GM18507 (cell line): Measurements from ENCODE around the gene NRDE2.
"Not testable (repeated sequence)": the region's sequence is repeated elsewhere in the genome, so short reads cannot be mapped to it uniquely, and the experiment has no call there.

Experiments used
- DNase-seq: peaks from one replicate; pipeline ENCODE4 v3.0.0; 2011; ENCODE audit warnings: low read depth; ENCODE audit not compliant: insufficient read length; ENCODE audit errors: extremely low spot score
- FAIRE-seq: peaks from 2 replicates; lab custom pipeline; 2011; peaks lifted over from hg19 to GRCh38; lab: Jason Lieb, UNC

NRDE2 gene

GRCh38 chr14:90345239-90345557 lies 13.5 kb upstream of the NRDE2 start:
- FAIRE-seq, result no peak
- DNase-seq, result no peak

DNA sequence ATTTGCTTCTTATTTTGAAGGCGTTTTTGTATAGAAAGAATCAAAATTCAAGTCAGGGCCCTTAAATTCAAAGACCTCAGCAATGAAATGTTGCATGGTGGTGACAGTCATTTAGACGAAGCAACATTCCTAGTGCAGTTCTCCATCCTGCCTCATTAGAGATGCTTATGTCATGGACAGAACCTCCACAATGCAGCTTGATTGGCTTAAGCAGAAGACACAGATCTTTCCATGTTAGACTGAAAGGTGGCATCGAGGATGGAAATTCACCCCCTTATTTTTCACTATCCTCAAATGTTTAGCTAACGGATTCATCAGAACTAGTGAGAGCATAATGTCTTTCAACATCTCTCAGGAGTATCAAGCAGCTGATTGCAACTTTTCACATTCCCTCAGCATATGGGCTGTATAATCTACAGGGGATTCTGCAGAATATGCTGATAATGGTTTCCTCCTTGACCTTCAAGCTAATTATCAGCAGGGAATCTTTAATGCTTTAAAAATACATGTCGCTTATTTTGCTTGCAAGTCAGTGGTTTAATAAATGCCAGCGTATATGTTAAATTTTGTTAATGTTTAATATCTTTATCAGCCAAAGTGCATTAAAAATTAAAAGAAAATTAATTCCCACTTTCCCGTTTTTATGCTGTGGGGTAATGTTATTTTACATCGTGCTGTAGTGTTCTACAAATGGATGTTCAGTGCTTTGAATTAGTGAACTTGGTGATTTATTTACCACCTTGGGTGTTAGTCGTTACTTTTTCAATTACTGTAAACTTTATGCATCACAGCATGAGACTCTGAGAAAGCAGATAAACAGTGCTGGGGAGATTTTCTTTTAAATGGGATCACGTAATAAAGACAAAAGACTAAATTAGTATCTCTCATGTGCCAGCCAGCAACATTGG lies 12.8 kb upstream of the NRDE2 start:
- DNase-seq, result no peak
- no peak for FAIRE-seq

DNA sequence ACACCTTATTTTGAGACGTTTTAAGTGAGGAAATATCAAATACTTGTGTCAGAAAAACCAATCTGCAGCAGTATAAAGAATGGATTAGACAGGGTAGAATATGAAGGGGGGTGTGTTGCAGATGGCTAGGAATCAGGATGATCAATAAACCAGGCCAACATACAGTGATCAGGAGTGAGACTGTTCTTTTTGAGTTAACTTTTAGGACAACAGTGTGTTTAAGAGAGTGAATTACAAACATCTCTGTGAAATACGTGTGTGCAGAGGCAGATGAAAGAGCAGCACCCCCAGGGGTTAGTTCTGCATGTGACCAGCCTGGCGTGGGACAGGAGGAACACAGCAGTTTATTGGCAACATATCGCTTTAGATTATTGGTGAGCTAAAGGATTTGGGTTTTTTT lies 10.6 kb upstream of the NRDE2 start:
- no peak for DNase-seq
- FAIRE-seq, result no peak

DNA sequence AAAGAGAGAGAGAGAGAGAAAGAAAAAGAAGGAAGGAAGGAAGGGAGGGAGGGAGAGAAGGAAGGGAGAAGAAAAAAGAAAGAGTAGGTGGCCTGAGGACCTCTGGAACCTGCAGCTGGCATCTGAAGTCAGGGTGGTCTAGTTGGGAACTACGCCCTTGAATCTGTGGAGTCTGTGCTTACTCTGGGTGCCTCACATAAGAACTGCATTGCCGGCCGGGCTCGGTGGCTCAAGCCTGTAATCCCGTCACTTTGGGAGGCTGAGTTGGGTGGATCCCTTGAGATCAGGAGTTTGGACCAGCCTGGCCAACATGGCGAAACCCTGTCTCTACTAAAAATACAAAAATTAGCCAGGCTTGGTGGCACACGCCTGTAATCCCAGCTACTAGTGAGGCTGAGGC lies 10.0 kb upstream of the NRDE2 start:
- DNase-seq, result no peak
- FAIRE-seq, result no peak

- FAIRE-seq, DNase-seq: not testable (repeated sequence)
Measured at GRCh38 chr14:90341232-90341631, 9.5 kb upstream of the NRDE2 start.

- DNase-seq (no peak), FAIRE-seq (no peak)
Measured at GRCh38 chr14:90336985-90337384, 5.2 kb upstream of the NRDE2 start.

DNA sequence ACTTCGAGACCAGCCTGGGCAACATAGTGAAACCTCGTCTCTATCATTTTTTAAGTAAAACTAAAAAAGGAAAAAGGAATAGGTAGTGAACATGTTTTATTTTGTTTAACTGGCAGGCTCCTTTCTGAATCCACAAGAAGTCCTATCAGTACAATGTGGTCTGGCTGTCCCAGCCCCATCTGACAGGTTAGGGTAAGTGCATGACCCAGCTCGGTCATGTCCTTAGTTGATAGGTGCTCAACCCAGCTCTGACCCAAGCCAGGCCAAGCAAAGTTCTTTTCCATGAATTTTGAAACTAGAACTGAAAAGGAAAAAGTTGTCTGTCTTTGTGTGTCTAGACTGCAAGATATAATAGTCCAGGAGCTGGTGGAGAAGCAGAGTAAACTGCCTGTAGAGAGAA lies 4.7 kb upstream of the NRDE2 start:
- DNase-seq (no peak), FAIRE-seq (no peak)

- DNase-seq (no peak), FAIRE-seq (no peak)
Measured at GRCh38 chr14:90332271-90332584, 487 bp upstream of the NRDE2 start.

DNA sequence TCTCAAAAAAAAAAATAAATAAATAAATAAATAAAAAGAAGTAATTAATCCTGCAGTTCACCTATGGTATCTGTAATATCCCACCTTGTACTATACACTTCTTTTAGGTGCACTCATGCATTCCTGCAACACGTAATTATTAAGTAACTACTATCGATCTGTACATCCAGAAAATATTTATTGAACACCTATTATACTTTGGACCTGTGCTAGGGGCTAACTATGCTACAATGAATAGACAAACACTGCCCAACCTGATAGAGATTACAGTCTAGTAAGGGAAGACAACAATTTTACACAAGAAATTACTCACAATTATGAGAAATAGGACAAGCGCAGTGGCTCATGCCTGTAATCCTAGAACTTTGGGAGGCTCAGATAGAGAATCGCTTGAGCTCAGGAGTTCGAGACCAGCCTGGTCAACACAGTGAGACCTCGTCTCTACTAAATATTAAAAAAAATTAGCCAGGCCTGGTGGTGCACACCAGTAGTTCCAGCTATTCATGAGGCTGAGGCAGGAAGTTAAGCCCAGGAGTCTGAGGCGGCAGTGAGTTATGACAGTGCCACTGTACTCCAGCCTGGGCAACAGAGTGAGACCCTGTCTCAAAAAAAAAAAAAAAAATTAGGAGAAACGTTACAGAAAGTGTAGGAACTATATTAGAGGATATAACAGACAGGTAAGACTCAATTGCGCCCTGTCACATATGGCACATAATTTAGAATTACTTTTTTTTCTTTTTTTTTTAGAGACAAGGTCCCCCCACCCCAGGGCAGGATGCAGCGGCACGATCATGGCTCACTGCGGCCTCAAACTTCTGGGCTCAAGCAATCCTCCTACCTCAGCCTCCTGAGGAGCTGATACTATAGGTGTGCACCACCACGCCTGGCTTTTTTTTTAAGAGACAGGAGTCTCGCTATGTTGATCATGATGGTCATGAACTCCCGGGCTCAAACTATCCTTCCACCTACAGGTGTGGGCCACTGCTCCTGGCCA lies 1.2 kb downstream of the NRDE2 start:
- DNase-seq (no peak), FAIRE-seq (no peak)

GRCh38 chr14:90321891-90322290 lies 9.8 kb downstream of the NRDE2 start:
- FAIRE-seq, result no peak

DNA sequence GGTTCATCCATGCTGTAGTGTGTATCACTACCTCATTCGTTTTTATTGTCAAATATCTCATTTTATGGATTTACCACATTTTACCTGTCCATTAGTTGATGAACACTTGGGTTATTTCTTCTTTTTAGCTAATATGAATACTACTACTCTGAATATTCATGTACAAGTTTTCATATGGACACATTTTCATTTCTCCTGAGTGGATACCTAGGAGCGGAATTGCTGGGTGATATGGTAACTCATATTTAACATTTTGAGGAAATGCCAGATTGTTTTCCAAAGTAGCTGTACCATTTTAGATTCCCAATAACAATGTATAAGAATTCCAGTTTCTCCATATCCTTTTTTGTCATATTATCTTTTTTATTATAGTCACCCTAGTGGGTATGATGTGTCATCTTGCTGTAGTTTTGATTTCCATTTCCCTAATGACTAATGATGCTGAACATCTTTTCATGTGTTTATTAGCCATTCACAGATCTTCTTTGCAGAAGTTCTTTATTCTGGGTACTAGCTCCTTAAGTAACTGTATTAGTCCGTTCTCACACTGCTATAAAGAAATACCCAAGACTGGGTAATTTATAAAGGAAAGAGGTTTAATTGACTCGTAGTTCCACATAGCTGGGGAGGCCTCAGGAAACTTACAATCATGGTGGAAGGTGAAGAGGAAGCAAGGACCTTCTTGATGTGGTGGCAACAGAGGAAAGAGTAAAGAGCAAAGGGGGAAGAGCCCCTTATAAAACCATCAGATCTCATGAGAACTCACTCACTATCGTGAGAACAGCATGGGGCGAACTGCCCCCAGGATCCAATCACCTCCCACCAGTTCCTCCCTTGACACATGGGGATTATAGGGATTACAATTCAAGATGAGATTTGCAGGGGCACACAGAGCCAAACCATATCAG lies 11.9 kb downstream of the NRDE2 start:
- no peak for FAIRE-seq
- DNase-seq, result no peak

More at GRCh38 chr14:90321891-90322290, 9.8 kb downstream of the NRDE2 start:
- no peak for DNase-seq

DNA sequence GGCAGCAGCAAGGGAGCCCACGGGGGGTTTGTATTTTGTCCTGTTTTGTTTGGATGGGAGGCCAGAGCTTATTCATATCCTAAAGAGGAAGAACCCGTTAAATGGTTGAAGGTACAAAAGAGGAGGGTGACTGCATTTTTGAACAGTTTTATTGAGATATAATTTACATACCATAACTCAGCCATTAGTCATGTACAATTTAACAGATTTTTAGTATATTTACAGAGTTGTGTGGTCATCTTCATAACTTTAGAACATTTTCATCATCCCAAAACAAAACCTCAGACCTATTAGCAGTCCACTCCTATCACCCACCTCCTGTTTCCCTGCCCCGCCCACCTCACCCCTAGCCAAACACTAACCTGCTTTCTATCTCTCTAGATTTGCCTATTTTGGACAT lies 12.6 kb downstream of the NRDE2 start:
- DNase-seq (no peak), FAIRE-seq (no peak)

GRCh38 chr14:90318016-90318415 lies 13.7 kb downstream of the NRDE2 start:
- DNase-seq (no peak), FAIRE-seq (no peak)

DNA sequence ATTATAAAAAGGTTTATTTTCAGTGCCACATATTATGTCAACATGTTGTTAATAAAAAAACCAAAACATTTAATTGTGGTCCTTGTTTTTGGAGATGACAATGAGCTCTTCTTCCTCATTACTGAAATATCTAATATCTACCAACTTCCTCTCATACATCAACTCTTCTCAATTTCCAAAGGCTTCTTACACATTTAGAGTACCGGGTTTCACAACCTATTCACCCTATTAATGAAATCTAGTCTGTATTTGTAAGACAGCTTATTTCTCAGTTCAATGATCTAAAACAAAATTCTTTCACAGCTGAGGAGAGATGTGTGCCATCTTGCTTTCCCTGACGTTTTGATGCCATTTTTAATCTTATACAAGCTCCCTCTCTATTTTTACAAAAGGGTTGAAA lies 14.5 kb downstream of the NRDE2 start:
- DNase-seq, result no peak
- no peak for FAIRE-seq

DNA sequence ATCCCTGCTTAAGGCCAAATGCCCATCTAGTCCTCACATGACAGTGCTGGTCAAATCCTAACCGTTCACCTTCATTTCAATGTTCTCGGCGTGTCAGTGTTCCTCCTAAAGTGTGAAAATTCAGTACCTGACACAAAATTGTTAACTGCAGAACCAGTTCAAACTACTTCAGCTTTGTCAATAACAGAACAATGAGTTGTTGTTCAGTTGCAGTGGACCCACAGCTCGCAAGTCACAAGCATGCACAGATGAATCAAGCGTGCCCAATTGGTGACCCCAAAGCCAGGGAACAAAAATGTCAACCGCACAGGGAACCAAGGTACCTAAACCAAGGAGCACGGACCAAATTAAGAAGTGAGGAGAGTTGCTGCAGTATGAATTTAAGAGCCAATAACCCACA lies 23.2 kb downstream of the NRDE2 start:
- no peak for FAIRE-seq
- no peak for DNase-seq

DNA sequence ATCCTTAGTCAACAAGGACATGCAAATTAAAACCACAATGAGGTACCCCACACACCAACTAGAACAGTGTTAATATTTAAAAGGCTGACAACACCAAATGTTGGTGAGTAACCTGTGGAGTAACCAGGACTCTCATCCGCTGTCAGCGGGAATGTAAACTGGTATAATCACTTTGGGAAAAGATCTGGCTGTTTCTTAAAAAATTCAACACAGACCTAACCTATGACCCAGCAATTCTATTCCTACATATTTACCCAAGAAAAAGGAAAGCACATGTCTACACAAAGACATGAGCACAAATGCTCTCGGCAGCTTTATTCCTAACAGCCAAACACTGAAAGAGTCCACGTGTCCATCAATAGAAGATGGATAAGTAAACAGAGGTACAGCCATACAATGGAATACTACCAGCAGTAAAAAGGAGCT lies 26.6 kb downstream of the NRDE2 start:
- DNase-seq, result no peak
- FAIRE-seq, result no peak

DNA sequence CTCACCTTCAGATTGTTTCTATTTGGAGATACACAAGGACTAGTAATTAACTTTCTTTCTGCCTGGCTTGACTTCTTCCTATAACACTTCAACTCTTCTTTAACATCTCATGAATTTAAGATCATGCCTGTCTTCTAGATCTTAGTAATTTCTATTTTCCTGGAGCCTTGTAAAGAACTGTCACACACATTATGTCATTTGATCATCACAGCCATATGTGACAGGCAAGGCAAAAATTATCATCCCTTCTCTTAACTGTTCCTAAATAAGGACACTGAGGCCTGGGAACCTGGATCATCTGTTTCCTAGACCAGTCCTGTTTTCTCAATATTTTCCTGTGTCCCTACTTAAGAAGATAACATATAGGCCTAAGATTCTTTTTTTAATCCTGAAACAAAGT lies 27.2 kb downstream of the NRDE2 start:
- FAIRE-seq (no peak), DNase-seq (no peak)

DNA sequence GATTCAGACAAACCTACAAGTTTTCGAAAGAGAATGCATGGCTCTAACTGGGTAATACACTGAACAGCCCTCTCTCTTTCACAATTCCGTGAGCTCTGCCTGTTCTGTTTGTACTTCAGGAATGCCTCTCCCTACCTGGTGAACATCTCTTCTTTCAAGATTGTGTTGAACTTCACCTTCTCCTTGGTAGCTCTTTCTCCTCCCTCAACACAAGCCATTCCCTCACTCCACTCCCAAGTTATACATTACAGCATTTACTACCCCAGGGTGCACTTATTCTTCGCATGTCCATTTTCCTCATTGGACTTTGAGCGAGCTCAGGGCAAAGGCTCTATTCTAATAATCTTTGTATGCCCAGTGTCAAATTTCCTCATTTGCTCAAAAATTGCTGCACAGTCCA lies 28.3 kb downstream of the NRDE2 start:
- FAIRE-seq (no peak), DNase-seq (no peak)

DNA sequence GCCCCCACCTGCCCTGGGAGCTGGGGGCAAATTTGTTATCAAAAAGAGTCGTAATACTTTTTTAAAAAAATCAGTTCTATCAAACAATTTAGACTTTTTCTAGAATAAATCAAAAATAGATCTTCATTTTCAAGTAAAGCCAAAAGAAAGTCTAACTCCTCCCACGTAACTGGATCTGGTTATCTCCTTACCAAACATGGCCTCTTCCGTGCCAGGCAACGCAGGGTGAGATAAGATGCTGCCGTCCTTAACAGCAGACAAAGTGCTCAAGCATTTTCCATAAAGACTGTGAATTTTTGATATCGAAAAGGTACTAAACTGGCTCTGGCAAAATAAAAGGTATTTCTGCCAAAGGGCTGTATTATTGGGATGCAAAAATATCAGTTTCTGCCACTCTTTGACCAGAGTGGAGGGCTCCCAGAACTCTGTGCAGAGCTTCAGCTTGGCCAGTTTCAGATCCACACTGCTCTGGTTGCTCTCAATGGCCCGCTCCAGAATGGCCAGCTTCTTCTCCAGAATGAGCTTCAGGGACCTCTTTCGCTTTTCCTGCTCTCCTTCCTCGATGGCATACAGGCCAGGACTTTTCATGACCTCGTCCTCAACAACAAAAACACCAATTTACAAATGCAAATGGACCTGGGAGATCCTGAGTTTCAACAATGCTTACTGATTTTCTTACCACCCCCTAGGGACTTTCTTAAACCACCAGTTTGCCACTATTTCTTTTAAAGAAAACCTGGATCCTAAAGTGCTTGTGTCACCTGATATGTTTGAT lies 29.0 kb downstream of the NRDE2 start:
- DNase-seq (no peak), FAIRE-seq (no peak)
